Measurements from ENCODE around the gene SMYD5.

The SMYD5 gene

DNA sequence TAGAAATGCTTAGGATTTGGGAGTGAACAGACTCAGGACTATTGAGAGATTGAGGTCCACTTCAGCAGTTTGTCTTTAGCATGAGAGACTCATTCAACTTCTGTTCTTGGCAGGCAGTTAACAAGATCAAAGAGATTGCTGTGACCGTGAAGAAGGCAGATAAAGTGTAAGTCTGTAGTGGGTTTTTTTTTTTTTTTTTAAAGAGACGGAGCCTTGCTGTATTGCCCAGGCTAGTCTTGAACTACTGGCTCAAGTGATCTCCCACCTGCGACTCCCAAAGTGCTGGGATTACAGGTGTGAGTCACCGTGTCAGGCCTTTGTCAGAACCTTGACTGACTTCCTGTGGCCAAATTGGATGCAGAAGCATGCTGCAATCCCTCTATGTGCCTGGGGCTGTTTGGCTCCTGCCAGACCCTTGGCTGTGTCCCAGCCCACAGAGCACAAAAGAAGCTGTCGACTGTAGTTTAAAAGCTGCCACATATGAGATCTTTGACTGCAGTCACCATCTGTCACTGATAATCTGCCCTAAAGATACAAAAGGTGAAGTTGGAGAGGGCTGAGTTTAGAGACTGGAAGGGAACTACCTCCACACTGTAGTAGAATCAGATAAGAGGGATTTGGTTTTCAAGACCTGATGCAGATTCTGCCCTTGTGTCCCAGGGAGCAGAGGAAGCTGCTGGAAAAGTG lies 30.0 kb downstream of the SMYD5 start:
- DNase-seq: no peak

DNA sequence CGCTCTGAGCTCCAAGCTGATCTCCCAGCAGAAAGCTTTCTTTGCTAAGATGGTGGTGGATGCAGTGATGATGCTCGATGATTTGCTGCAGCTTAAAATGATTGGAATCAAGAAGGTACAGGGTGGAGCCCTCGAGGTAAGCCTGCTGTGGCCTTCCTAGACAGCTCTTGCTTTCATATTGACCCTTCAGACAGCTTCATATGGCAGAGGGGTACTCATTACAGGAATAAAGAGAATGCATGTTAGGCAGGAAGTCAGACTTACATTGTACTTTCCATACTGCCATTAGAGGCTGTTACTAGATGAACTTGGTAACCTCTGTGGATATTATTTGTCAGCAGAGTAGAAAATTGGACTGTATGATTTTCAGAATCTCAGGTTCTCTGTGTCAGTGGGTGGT lies 30.5 kb downstream of the SMYD5 start:
- no peak for DNase-seq

DNA sequence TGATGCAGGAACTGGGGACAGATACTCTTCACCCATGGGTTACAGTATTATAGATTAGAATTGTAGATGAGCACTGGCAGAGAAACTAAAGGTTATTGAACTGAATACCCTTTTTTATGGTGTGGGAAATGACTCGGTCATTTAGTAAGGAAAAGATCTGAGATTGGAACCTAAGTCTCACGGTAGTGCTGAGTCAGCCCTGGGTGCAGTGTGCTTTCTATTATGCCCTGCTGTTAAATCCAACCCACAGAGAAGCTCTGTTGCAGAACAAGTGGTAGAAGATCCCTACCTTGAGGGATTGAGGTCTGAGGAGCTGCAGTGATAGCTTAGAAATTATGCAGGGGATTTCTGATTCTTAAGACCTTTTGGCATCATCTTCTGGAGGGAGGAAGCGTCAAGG lies 32.8 kb downstream of the SMYD5 start:
- DNase-seq: no peak

DNA sequence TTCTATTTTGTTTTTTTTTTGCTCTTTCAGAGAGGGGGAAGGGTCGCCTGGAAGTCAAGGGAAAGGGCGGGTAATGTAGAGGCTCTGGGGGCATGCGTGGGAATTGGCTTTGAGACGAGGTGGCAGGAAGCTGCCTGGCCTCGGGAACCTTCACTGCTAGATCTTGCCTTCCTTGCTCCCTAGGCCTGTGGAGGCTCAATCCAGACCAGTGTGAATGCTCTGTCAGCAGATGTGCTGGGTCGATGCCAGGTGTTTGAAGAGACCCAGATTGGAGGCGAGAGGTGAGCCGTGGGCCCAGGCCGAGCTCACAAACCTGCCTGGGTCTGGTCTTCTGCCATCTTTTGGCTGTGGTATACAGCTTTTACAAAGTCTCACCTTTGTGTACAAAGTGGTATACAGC lies 35.6 kb downstream of the SMYD5 start:
- DNase-seq: no peak

DNA sequence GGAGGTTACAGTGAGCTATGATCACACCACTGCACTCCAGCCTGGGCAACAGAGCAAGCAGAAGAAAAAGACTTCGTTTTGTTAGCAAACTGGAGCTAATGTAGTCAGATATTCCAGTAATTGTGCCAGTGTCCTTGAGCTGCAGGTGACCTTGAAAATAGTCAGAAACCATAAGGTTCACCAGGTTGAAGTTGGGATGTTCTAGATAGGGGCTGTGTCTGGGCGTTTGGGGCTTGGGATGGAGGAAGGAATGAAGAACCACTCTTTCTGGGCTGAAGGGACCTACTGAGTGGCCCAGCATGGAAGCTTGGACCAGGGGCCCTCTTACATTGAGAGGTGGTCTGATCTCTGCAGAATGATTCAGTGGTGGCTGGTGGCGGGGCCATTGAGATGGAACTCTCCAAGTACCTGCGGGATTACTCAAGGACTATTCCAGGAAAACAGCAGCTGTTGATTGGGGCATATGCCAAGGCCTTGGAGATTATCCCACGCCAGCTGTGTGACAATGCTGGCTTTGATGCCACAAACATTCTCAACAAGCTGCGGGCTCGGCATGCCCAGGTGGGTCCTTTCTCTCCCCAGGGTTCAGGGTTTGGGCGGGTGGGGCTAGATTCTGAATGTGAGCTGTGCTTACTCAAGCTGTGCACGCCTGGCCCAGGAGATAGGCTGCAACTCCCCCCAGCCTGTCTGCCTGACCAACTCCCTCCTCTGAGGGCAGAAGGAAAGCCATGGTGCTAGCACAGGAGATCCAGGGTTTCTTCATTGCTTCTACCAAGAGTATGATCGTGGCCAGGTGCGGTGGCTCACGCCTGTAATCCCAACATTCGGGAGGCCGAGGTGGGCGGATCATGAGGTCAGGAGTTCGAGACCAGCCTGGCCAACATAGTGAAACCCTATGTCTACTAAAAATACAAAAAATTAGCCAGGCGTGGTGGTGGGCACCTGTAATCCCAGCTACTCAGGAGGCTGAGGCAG lies 37.1 kb downstream of the SMYD5 start:
- DNase-seq: no peak

DNA sequence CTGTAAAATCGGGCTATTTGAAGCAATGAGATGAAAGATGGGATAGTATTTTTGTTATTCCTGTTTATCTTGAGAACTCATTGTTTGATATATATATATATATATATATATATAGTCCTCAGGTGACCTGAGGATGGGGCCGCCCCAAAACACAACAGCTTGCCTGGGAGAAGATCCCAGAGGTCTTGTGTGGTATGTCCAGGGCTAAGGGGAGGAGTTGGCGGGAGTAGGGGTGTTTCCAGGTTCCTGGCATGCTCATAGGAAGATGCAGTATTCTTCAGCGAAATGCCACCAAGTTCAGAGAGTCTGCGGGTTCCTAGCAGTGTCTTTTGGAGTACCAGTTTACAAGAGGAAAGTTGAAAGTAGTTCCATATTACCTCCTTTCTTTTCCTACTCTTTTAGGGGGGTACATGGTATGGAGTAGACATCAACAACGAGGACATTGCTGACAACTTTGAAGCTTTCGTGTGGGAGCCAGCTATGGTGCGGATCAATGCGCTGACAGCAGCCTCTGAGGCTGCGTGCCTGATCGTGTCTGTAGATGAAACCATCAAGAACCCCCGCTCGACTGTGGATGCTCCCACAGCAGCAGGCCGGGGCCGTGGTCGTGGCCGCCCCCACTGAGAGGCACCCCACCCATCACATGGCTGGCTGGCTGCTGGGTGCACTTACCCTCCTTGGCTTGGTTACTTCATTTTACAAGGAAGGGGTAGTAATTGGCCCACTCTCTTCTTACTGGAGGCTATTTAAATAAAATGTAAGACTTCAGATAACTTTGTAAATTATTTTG lies 38.4 kb downstream of the SMYD5 start:
- DNase-seq: no peak

DNA sequence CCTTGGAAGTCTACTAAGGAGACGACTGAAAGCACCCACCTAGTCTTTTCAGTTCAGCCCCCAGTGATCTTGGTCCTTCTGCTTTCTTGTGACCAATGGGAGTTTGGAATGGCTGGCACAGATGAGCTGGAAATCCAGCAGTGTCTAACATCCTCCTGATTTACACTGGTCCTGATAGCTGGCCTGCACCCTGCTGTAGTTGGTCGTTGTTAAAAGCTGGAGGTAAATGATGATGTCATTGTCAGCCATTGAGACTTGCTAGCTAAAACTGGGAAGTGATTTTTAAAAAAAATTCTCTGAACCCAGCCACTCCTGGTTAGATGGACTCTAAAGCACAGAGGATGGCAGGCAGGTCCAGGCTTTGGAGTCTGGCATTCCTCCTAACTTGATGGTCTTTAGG lies 39.4 kb downstream of the SMYD5 start:
- DNase-seq: no peak

DNA sequence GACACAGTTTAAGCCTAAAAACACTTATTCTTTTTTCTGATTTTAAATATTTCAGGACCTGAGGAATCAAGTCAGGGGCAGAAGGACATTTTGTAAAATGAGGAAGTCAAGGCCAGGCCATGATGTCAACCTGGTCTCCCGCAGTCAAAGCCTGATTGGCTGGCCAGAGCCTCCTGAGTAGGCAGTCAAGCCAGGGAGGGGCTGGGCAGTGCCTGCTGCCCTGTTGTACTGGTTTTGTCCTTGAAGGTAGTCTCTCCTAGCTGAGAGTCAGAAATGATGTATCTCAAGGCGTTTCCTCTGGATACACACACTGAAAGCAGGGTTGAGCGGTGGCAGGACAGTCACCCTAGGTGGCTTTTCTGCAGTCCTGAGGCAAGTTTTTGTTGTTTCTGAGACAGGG lies 39.9 kb downstream of the SMYD5 start:
- DNase-seq: no peak

DNA sequence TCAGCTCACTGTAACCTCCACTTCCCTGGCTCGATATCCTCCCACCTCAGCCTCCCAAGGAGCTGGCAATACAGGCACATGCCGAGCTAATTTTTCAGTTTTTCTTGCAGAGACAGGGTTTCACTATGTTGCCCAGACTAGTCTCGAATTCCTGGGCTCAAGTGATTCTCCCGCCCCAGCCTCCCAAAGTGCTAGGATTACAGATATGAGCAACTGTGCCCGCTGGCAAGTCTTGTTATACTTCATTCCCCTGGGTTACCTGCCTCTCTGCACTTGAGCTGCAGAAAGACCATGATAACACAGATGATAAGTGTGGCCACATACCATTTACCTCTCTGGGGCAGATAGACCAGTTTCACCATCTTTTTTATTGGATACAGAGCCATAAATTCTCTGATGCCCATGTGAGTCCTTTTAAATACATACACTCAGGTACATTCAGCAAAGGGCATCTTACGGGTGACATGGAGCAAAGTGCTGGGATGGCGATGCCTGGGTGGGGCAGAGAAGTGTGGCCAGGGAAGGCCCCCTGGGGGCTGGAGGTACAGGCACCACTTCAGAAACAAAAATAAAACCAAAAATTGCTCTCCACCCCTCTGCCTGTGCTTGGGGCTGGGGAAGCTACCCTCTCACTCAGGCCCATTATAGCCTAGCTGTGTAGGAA lies 40.4 kb downstream of the SMYD5 start:
- no peak for DNase-seq

DNA sequence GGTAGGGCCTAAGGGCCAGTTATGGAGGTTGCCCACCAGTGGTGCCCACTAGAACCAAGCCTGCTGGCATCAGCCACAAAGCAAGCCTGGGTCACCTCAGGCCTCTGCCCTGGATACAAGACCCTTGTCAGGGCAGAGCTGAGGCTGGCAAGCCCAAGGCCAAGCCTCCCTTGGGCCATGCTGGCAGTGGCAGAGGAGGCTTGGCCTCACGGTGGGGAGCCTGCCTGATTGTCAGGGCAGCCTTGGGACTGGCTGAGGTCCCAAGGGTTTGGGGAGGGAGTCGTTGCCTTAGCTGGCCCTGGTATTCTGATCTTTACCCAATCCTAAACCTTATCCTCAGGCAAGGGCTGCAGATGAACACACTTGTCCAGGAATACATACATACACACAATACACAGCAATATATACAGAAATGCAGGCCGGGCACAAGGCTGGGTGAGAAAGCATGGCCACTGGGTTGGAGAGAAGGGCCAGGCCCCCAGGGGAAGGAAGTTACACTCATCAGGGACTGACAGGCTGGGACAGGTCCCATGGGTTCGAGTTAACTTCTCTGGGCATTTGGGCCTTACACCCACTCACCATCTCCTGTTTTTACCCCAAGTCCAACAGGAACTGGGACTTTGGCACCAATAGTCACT lies 41.1 kb downstream of the SMYD5 start:
- DNase-seq: no peak

DNA sequence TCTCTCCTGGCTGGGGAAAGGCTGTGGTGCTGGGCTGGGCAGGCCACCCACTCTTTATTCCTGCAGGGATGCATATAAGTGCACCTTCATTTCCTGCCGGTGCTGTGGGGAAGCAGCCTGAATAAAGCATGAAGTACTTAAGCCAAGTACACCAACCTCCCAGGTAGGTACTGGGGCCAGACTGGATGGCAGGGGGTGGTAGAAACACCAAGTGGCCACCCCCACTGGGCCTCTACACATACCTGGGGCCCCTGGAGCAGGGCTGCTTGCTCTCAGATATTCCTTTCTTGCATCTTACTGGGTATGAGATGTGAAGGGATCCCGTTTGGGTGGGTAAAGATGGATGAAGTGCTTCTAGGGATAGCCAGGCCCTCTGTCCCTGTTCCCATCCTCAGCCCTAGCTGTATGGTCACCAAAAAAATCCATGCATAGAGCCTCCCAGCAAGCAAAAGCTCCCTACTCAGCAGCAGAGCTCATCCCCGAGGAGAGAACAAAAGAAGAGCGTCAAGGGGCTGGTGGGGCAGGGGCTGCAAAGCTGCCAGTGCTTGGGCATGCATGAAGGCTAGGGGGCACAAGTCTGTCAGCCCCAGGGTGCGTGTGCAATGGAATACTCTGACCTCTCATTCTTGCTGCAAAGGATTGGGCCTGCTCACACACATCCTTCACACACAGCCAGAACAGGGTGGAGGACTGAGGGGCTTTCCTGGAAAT lies 42.0 kb downstream of the SMYD5 start:
- no peak for DNase-seq

DNA sequence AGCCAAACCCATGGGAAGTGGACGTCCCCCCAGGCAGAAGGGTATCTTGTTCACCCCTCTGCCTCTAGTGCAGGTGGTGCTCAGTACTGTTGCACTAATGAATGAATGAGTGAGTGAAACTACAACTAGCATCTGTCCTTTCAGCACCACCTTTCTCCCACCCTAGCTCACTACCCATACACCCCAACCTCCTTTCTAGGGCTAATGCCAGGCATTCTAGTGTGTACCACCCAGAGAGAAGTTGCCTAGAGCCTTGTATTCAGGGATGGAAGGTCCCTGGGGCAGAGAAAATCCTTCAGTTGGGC lies 42.5 kb downstream of the SMYD5 start:
- DNase-seq: no peak

DNA sequence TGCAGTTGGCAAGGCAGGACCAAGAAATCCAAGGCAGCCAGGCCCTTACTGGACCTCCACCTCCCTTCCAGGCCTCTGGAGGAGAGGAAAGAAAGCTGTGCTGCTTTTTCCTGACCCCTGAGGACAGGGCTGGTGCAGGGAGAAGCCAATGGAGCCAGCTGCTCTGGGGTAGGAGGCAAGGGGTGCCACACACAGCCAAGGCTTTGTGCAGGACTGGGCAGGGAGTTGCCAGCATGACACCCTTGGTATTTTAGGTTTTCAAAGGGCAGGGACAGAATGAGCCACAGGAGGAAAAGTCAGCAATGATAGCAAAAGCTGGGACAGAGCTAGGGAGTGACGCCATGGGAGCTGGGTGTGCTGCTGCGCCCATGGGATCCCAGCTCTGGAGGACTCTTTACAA lies 43.0 kb downstream of the SMYD5 start:
- no peak for DNase-seq

DNA sequence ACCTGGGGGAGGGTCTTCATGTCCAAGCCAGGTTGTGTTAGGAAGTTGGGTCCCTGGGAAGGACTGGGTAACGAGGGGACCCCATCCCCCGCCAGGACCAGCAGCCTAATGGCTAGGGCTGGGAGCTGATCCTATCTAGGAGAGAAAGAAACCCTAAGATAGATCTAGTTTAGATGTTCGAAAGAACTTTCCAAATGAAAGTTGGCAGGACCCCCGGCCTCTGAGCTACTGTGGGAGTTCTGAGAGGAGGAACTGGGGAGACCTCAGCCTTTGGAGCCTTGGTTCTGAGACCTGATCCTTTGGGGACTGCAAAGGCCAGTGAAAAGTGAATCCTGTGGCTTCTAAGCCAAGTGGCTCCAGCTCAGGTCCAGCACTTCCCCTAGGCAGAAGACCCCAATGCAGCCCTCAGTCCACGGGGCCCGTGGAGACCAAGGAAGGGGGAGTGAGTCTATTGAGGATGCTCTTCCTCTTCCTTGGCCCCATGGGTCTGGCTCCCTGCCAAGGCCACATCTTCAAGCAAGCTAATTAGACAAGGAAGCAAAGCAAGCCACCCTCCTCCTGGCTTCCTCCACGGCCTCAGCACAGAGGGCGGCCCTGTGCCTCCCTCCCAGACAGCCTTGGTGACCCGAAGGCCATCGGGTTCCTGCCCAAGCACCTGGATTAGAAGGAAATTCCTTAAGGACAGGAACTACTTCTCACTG lies 43.5 kb downstream of the SMYD5 start:
- no peak for DNase-seq

DNA sequence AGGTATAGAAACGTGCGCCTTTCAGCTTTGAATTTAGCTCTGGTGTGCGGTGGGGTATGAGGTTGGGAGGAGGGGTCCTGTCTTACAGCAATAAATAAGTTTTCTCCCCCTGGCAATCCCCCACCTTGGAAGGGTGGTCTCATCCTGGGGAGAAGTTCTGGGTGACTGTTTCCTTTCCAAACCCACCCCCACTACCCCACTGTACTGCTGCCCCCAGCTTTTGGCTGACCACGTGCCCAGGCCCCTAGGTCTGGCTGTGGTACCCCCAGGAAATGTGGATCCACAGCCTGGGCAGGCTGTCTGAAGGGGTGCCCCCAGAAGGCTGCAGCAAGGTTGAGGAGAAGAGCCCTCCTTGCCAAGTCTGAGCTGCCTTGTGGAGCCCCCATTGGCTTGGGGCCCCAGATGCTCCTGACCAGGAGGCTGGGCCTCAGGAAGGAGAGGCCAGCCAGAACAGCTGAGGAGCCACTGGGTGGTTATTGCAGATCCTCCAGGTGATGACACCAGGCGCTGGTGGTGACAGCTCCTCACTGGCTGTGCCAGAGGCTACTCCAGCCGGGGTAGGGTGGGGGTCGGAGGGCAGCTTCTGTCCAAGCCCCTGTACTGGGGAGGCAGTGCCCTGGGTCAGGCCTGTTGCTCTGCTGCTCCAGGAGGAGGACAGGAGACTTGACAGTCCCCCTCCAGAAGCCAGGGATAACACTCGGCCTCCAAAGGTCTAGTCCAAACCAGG lies 44.3 kb downstream of the SMYD5 start:
- DNase-seq: no peak

DNA sequence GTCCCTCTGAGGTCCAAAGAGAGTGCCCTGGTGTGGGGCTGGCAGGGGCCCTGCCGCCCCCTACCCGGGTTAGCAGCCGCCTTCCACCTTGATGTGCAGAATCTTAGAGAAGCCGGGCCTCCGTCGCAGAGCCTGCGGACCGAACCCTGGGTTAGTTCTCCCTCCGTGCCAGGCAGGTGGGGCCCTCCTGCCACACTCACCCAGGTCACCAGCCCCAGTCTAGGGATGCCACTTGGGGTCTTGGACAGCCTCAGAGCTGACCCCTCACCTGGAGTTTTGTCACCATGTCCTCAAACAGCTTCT lies 44.8 kb downstream of the SMYD5 start:
- DNase-seq: no peak

DNA sequence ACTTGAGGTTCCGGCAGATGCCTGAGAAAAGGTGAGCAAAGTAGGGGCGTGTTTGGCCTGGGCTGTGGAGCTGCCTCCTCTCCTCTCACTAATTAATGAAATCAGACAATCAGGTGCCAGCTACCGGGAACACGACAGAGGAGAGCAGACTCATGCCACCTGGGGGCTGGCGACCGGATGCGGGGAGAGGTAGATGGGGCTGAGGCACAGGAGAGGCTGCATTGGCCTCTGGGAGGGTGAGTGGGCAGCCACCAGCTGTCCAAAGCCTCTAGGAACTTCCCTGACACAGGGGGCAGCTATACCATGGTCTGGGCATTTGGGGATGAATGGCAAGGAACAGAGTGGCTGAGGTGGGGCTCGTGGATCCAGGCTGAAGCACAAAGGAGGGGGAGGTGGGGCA lies 45.2 kb downstream of the SMYD5 start:
- DNase-seq: no peak

DNA sequence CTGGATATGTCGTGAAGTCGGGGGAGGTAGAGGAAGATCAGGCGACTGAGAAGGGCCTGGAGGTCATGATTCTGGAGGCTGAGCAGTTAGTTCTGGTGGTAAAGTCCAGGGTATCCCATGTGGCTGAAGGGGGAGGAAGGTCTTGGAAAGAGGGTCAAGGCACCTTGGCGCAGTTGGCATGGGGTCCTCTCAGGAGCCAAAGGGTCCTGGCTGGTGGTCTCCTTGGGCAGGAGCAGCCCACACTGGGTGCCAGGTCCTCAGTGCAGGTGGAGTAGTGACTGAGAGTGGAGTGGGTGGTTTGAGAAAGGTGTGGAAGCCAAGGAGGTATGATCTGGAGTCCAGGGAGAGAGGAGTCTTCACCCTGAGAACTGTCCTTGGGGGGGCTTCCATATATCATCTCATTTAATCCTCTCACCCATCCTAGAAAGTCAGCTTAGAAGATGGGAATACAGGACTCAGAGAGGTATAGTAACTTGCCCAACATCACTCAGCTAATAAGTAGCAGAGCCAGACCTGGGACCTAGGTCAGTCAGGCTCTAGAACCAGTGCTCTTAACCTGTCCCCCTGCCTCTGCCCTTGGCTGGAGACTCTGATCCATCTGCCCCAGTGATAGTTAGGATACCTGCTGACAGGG lies 45.8 kb downstream of the SMYD5 start:
- no peak for DNase-seq

DNA sequence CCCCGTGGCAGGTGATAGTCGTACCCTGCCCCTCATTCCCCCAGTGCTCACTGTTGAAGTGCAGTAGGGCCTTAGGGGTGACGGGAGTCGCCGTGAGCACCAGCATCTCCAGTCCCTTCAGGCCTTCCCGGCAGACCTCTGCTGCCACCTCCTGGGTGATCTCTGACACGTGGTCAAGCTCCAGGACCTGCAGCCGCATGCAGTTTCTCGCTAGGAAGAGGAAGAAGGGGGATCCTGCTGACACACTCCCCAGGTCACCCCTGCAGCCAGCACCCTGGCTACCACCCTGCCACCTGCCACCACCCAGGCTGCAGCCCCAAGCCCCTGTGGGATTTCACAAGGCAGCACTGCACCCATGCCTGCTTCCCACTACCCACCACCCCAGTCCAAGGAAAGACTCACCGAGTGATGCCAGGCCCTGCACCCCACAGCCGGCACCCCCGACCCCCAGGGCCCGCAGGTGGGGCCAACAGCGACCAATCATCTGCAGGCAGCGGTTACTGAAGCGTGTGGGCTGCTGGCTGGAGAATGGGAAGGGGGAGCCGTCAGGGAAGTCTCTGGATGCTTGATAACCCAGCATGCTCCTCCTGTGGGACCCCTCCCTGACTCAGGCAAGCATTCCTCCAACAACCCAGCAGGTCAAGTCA lies 46.4 kb downstream of the SMYD5 start:
- no peak for DNase-seq

DNA sequence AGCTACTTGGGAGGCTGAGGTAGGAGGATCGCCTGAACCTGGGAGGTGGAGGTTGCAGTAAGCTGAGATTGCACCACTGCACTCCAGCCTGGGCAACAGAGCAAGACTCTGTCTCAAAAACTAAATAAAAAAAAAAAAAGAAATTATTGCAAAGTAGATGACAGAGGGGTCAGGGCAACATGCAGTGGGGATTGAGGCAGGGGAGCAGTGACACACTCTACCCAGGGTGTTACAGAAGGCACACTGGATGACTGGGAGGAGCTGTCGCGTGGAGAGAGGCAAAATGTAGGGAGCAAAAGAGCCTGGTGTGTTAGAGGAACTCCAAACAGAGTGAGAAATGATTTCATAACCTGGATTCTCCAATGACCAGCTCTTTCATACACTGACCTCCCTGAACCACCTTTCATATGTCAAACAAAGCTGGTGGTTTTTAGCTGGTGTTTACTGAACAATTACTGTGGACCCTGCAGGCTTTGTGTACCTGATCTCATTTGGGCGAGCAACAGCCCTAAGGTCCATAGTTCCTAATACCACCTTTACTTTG lies 48.1 kb downstream of the SMYD5 start:
- no peak for DNase-seq
